OCI-LY1 (cell line): ENCODE data around the gene TNFSF15.

Experiments
- CTCF ChIP-seq: fragments of 200-600 bp; sonication (generic), shearing (Covaris generic); IDR thresholded peaks from 2 replicates; pipeline ENCODE4 v1.5.1; 2017; ENCODE audit warnings: mild to moderate bottlenecking, antibody characterized with exemption, low read length, moderate library complexity, mixed read lengths
- EZH2 ChIP-seq: fragments of 200-600 bp; sonication (generic), shearing (Covaris generic); IDR thresholded peaks from 2 replicates; pipeline ENCODE4 v1.8.0; 2017; ENCODE audit warnings: borderline replicate concordance, mixed run types, mild to moderate bottlenecking, antibody characterized with exemption, low read length, moderate library complexity, mixed read lengths

GRCh38 chr9:114799925-114800324 lies 5.9 kb downstream of the TNFSF15 start:
- no peak for TF ChIP-seq CTCF
- TF ChIP-seq EZH2: no peak
